NCI-H82 treated with DMSO at 0.1 percent for 48 hours (cell line): ENCODE data around the gene HS3ST6.
"Not testable (repeated sequence)": the region's sequence is repeated elsewhere in the genome, so short reads cannot be mapped to it uniquely, and the experiment has no call there.

Experiments
- DNase-seq: peaks from one replicate; lab custom pipeline; 2025; ENCODE audit not compliant: unreplicated experiment; lab: John Stamatoyannopoulos, UW

Gene HS3ST6

GRCh38 chr16:1929105-1929504 is 10.9 kb upstream of the HS3ST6 start:
- DNase-seq: no peak

- DNase-seq: no peak
These were observed 8.1 kb upstream of the HS3ST6 start for GRCh38 chr16:1926271-1926670.

- DNase-seq: no peak
These were observed 5.9 kb upstream of the HS3ST6 start for GRCh38 chr16:1924095-1924494.

GRCh38 chr16:1923299-1924034 is 5.3 kb upstream of the HS3ST6 start:
- DNase-seq: peak; percentile 74

GRCh38 chr16:1922357-1922756 is 4.1 kb upstream of the HS3ST6 start:
- no peak for DNase-seq

GRCh38 chr16:1920727-1921171 is 2.5 kb upstream of the HS3ST6 start:
- DNase-seq: peak; percentile 55

- not testable (repeated sequence) for DNase-seq
These were observed 1.9 kb upstream of the HS3ST6 start for GRCh38 chr16:1920122-1920521.

GRCh38 chr16:1919327-1919998 is 1.2 kb upstream of the HS3ST6 start:
- no peak for DNase-seq

- DNase-seq: no peak
These were observed 407 bp downstream of the HS3ST6 start for GRCh38 chr16:1917665-1918350.

GRCh38 chr16:1917056-1917664 is 1.1 kb downstream of the HS3ST6 start:
- no peak for DNase-seq

- DNase-seq: no peak
These were observed 1.6 kb downstream of the HS3ST6 start for GRCh38 chr16:1916640-1916990.

- no peak for DNase-seq
These were observed 2.2 kb downstream of the HS3ST6 start for GRCh38 chr16:1915732-1916639.

- no peak for DNase-seq
These were observed 3.2 kb downstream of the HS3ST6 start for GRCh38 chr16:1914988-1915387.

GRCh38 chr16:1914084-1914608 is 4.1 kb downstream of the HS3ST6 start:
- no peak for DNase-seq

- DNase-seq: no peak
These were observed 4.7 kb downstream of the HS3ST6 start for GRCh38 chr16:1913327-1914083.

GRCh38 chr16:1912215-1912543 is 6.0 kb downstream of the HS3ST6 start:
- DNase-seq: no peak

- no peak for DNase-seq
These were observed 6.6 kb downstream of the HS3ST6 start for GRCh38 chr16:1911467-1912214.

- DNase-seq: peak; percentile 93
These were observed 8.5 kb downstream of the HS3ST6 start for GRCh38 chr16:1909561-1910231.

GRCh38 chr16:1908983-1909382 is 9.2 kb downstream of the HS3ST6 start:
- no peak for DNase-seq
